ENCODE results near the gene IRX1.

DNA sequence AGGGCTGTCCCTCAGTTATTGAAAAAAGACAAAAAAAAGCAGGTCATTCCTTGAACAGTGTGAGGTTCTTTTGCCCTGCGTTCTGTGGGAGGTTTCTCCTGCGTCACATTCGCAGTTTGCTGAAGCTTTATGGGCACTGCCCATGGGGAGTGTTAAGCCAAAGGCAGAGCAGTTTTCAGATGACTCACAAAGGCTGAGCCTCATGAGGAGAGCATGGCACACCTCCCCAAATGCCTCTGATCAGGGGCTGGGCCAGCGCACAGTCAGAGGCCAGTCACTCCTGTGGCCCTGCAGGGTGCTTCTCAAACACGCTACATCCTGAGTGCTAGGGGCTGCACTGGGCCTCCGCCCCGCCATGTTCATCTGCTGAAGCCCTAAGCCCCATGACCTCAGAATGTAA lies 38.4 kb downstream of the IRX1 start:
- TF ChIP-seq CTCF (IDR thresholded peaks at IDR 0.05) (no peak), POLR2A (IDR thresholded peaks at IDR 0.05) (no peak)

All from body of pancreas (tissue), 4 donors.